Measurements from ENCODE around the gene TBCD.
A peak's percentile ranks its signal among the peaks of the same experiment; 100 is the strongest.

TBCD gene

DNA sequence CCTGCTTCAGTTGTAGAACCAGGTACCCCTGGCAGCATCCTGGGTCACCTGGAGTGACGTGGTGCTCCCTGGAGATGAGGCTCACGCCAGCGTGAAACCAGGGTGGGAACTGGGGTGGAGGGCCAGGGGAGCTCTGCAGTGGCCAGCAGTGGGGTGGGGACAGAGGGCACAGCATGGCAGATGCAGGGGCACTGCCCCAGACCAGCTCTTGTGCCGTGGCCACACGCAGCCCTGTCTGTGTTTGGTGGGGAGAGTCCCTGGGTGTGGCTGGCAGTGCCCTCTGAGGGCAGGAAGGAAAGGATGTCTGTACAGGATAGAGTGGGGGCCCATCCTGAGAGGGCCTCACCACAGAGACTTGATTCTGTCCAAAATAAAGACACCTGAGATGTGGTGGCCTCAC, 63.5 kb downstream of the TBCD start:
- Histone ChIP-seq H3K27me3 (ENCODE audit: control insufficient read depth, insufficient read depth, low read length) (no peaks in the 10 kb centered on the region), H3K4me1 (ENCODE audit: control insufficient read depth, insufficient read depth, low read length) (peaks cover 4% of the 10 kb centered on the region; the same call in 1 of the 2 replicates), H3K27ac (ENCODE audit: low read depth, low read length) (no peak overlapping the region), H3K9ac (ENCODE audit: low read depth, low read length) (no peak overlapping the region), H3K4me3 (ENCODE audit: low read depth, low read length) (no peak overlapping the region), H3K9me3 (ENCODE audit: control insufficient read depth, insufficient read depth, low read length) (no peaks in the 10 kb centered on the region), H3K36me3 (ENCODE audit: control insufficient read depth, insufficient read depth, low read length) (peaks cover 75% of the 10 kb centered on the region)

DNA sequence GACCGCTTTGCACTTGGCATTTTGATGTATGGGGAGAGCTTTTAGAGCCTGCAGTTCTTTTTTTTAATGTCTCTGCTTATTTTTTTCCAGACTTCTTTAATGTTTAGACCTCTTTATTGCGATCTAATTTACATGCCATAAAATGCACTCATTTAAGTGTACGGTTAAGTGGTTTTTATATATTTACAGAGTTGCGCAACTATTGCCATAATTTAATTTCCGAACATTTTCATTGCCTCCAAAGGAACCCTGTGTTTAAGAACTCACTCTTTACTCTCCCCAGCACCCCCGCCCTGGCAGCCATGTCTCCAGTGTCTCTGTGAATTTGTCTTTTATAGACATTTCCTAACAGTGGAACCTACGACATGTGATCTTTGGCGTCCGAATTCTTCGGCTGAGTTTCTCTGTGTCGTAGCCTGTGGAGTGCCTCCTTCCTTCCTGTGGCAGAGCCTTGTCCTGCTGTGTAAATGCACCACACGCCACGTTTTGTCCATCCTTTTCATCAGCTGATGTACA, 64.0 kb downstream of the TBCD start:
- Histone ChIP-seq H3K27ac (ENCODE audit: low read depth, low read length) (no peak overlapping the region), H3K4me1 (ENCODE audit: control insufficient read depth, insufficient read depth, low read length) (peaks cover 4% of the 10 kb centered on the region; the same call in 1 of the 2 replicates), H3K9me3 (ENCODE audit: control insufficient read depth, insufficient read depth, low read length) (no peaks in the 10 kb centered on the region), H3K9ac (ENCODE audit: low read depth, low read length) (no peak overlapping the region), H3K27me3 (ENCODE audit: control insufficient read depth, insufficient read depth, low read length) (no peaks in the 10 kb centered on the region), H3K4me3 (ENCODE audit: low read depth, low read length) (no peak overlapping the region), H3K36me3 (ENCODE audit: control insufficient read depth, insufficient read depth, low read length) (peaks cover 70% of the 10 kb centered on the region)

DNA sequence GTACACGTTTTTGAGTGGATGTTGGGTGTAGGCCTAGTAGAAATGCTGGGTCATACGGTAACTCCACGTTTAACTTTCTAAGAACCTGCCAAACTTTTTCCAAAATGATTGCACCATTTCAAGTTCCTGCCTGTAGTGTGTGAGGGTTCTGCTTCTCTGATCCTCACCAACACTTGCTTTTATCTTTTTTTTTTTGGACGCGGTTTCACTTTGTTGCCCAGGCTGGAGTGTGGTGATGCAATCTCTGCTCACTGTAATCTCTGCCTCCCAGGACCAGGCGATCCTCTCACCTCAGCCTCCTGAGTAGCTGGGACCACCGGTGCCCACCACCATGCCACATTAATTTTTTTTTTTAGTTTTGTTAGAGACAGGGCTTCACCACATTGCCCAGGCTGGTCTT, 64.5 kb downstream of the TBCD start:
- Histone ChIP-seq H3K9ac (ENCODE audit: low read depth, low read length) (no peak overlapping the region), H3K9me3 (ENCODE audit: control insufficient read depth, insufficient read depth, low read length) (no peaks in the 10 kb centered on the region), H3K36me3 (ENCODE audit: control insufficient read depth, insufficient read depth, low read length) (peaks cover 65% of the 10 kb centered on the region), H3K4me3 (ENCODE audit: low read depth, low read length) (no peak overlapping the region), H3K27ac (ENCODE audit: low read depth, low read length) (no peak overlapping the region), H3K4me1 (ENCODE audit: control insufficient read depth, insufficient read depth, low read length) (peaks cover 10% of the 10 kb centered on the region), H3K27me3 (ENCODE audit: control insufficient read depth, insufficient read depth, low read length) (no peaks in the 10 kb centered on the region)

DNA sequence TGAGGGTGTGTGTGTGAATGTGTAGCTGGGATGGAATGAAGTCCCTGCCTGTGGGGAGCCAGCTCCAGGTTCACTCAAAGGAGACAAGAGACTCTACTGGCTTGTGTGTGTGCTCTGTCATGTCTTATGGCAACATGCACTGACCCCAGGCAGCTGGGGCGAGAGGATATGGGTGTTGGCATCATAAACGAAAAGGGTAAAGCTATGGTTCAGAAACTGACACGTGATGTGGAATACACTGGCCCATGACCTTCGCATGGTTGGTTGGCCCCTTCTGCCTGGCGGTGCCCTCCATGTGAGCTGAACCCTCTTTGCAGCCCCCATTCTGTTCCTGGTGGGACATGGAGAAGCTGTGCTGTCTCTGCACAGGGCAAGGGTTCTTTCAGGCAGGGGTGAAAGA, 66.1 kb downstream of the TBCD start:
- Histone ChIP-seq H3K9me3 (ENCODE audit: control insufficient read depth, insufficient read depth, low read length) (no peaks in the 10 kb centered on the region), H3K27me3 (ENCODE audit: control insufficient read depth, insufficient read depth, low read length) (no peaks in the 10 kb centered on the region), H3K9ac (ENCODE audit: low read depth, low read length) (no peak overlapping the region), H3K36me3 (ENCODE audit: control insufficient read depth, insufficient read depth, low read length) (peaks cover 52% of the 10 kb centered on the region), H3K4me3 (ENCODE audit: low read depth, low read length) (no peak overlapping the region), H3K4me1 (ENCODE audit: control insufficient read depth, insufficient read depth, low read length) (peaks cover 24% of the 10 kb centered on the region), H3K27ac (ENCODE audit: low read depth, low read length) (no peak overlapping the region)

DNA sequence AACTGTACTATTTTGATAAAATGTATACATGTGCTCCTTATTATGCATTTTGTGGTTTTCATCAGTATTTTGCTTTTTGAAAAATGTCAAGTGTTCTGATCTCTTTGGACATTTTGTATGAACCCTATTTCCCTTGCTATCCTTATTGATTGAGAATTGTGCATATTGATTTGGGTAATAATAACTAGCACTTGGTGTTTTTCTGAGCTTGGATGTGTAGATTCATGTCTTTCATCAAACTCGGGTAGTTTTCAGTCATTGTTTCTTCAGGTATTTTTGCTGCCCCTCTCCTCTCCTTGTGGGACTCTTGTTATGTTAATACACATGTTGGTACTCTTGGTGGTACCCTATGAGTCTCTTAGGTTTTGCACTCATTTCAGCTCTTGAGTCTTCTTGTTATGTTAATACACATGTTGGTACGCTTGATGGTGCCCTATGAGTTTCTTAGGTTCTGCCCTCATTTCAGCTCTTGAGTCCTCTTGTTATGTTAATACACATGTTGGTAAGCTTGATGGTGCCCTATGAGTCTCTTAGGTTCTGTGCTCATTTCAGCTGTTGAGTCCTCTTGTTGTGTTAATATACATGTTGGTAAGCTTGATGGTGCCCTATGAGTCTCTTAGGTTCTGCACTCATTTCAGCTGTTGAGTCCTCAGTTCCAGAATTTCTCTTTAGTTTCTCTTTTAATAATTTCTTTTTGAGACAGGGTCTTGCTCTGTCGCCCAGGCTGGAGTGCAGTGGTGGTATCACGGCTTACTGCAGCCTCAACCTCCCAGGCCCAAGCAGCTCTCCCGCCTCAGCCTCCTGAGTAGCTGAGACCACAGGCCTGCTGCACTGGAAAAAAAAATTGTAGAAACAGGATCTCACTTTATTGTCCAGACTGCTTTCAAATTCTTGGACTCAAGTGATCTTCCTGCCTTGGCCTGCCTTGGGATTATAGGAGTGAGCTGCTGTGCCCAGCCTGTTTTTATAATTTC, 68.7 kb downstream of the TBCD start:
- H3K27me3 ChIP-seq (ENCODE audit: control insufficient read depth, insufficient read depth, low read length): no peaks in the 10 kb centered on the region
- peak overlapping the region; percentile 83 for H3K27ac ChIP-seq (ENCODE audit: low read depth, low read length)
- peaks cover 26% of the 10 kb centered on the region for H3K4me1 ChIP-seq (ENCODE audit: control insufficient read depth, insufficient read depth, low read length)
- H3K36me3 ChIP-seq (ENCODE audit: control insufficient read depth, insufficient read depth, low read length): peaks cover 28% of the 10 kb centered on the region
- H3K9me3 ChIP-seq (ENCODE audit: control insufficient read depth, insufficient read depth, low read length): no peaks in the 10 kb centered on the region
- no peak overlapping the region for H3K4me3 ChIP-seq (ENCODE audit: low read depth, low read length)
- no peak overlapping the region for H3K9ac ChIP-seq (ENCODE audit: low read depth, low read length)

DNA sequence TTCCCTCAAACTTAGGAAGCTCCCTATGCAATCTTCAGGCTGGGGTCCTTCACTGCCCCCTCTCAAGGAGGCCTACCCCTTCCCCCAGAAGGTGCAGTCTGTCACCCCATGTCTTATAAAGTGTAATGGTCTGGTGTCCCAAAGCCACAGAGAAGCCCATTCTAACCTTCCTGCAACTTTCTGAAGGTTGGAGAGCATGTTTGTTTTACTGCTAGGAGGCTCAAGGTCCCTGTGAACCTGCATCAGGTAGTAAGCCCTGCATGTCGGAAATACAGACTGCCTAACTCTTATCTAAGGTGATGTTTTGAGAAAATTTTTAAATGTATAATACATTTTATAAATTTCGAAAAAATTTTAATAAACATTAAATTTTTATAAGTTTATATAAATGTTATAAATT, 69.7 kb downstream of the TBCD start:
- Histone ChIP-seq H3K27ac (ENCODE audit: low read depth, low read length) (peak overlapping the region; percentile 83), H3K9ac (ENCODE audit: low read depth, low read length) (no peak overlapping the region)

DNA sequence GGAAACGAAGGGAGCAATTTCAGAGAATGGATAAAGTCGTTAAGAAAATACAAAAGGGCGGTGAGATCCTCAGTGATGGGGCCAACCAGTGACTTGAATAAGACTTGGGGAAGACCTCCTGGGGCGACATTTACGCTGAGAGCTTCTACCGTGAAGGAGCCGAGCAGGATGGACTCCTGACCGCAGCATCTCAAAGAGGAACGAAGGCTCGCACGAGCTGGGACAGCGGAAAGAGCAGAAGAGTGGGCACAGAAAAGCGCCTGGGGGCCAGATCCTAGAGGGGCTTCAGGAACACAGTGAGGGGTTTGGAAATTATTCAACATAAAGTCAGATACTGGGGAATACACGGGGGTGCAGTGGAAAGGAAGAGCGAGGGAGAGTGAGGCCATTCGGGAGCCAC, 70.4 kb downstream of the TBCD start:
- Histone ChIP-seq H3K36me3 (ENCODE audit: control insufficient read depth, insufficient read depth, low read length) (peaks cover 16% of the 10 kb centered on the region), H3K9ac (ENCODE audit: low read depth, low read length) (no peak overlapping the region), H3K9me3 (ENCODE audit: control insufficient read depth, insufficient read depth, low read length) (no peaks in the 10 kb centered on the region), H3K4me1 (ENCODE audit: control insufficient read depth, insufficient read depth, low read length) (peaks cover 26% of the 10 kb centered on the region), H3K27ac (ENCODE audit: low read depth, low read length) (peak overlapping the region; percentile 21), H3K4me3 (ENCODE audit: low read depth, low read length) (no peak overlapping the region), H3K27me3 (ENCODE audit: control insufficient read depth, insufficient read depth, low read length) (no peaks in the 10 kb centered on the region)

More for the DNA sequence above, 69.7 kb downstream of the TBCD start:
- no peaks in the 10 kb centered on the region for H3K27me3 ChIP-seq (ENCODE audit: control insufficient read depth, insufficient read depth, low read length)
- peaks cover 26% of the 10 kb centered on the region for H3K4me1 ChIP-seq (ENCODE audit: control insufficient read depth, insufficient read depth, low read length)
- H3K9me3 ChIP-seq (ENCODE audit: control insufficient read depth, insufficient read depth, low read length): no peaks in the 10 kb centered on the region
- H3K4me3 ChIP-seq (ENCODE audit: low read depth, low read length): no peak overlapping the region
- peaks cover 19% of the 10 kb centered on the region for H3K36me3 ChIP-seq (ENCODE audit: control insufficient read depth, insufficient read depth, low read length)

DNA sequence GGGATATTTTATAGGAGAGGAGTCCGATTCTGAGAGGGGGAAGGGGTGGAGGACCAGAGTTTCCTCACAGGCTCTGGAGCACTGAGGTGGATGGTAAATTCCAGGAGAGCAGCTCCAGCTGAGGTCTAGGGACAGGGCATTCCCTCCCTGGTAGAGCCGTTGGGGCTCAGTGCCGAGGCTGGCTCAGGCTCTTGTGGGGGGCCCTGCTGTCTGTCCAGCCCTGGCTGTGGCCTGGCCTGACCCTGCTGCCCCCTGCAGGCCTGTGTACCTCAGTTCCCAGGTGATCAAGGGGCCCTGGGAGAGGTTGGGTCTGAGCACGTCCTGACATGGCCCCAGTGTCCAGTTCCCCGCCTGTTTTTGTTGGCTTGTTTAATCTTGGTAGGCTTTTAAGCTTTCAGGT, 71.1 kb downstream of the TBCD start:
- H3K36me3 ChIP-seq (ENCODE audit: control insufficient read depth, insufficient read depth, low read length): peaks cover 16% of the 10 kb centered on the region
- H3K27ac ChIP-seq (ENCODE audit: low read depth, low read length): no peak overlapping the region
- H3K4me3 ChIP-seq (ENCODE audit: low read depth, low read length): no peak overlapping the region

DNA sequence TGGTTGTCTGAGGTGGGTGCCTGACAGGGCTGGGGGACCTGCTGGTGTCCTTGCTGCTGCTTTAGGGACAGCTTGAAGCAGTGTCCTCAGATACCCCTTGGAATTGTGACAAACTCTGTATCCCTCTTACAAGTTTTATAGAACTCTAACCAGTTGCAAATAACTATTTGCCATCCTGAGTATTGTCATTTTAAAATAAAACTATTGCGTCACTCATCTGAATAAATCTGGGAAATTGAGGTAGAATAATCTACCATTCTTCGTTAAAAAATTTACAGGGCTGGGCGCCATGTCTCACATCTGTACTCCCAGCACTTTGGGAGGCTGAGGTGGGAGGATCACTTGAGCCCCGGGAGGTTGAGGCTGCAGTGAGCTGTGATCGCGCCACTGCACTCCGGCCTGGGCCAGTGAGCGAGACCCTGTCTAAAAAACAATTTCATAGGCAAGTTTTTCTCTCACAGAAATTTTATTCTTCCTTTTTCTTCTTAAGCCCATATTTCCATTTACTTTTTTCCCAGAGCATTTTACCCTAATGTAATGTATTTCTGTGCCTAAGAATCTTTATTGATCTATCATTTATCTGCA, 73.8 kb downstream of the TBCD start:
- peaks cover 22% of the 10 kb centered on the region for H3K4me1 ChIP-seq (ENCODE audit: control insufficient read depth, insufficient read depth, low read length)
- no peaks in the 10 kb centered on the region for H3K27me3 ChIP-seq (ENCODE audit: control insufficient read depth, insufficient read depth, low read length)
- no peak overlapping the region for H3K4me3 ChIP-seq (ENCODE audit: low read depth, low read length)
- H3K27ac ChIP-seq (ENCODE audit: low read depth, low read length): no peak overlapping the region
- peaks cover 23% of the 10 kb centered on the region for H3K36me3 ChIP-seq (ENCODE audit: control insufficient read depth, insufficient read depth, low read length)
- H3K9ac ChIP-seq (ENCODE audit: low read depth, low read length): no peak overlapping the region
- H3K9me3 ChIP-seq (ENCODE audit: control insufficient read depth, insufficient read depth, low read length): no peaks in the 10 kb centered on the region

More for the DNA sequence above, 71.1 kb downstream of the TBCD start:
- Histone ChIP-seq H3K27me3 (ENCODE audit: control insufficient read depth, insufficient read depth, low read length) (no peaks in the 10 kb centered on the region), H3K4me1 (ENCODE audit: control insufficient read depth, insufficient read depth, low read length) (peaks cover 26% of the 10 kb centered on the region), H3K9ac (ENCODE audit: low read depth, low read length) (no peak overlapping the region), H3K9me3 (ENCODE audit: control insufficient read depth, insufficient read depth, low read length) (no peaks in the 10 kb centered on the region)

DNA sequence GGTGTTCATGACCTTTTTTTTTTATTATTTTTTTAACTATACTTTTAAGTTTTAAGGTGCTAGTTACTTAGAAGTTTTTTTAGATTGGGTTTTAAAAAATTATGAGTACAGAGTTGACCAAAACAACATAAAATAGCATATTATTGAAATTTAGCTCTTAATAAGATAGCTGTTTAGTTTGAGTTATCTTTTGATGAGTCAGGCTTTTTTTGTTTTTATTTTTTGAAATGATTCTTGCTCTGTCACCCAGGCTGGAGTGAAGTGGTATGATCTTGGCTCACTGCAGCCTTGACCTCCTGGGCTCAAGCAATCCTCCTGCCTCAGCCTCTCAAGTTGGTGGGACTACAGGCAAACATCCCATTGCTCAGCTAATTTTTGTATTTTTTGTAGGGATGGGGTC, 74.3 kb downstream of the TBCD start:
- Histone ChIP-seq H3K27ac (ENCODE audit: low read depth, low read length) (no peak overlapping the region), H3K9me3 (ENCODE audit: control insufficient read depth, insufficient read depth, low read length) (no peaks in the 10 kb centered on the region), H3K4me3 (ENCODE audit: low read depth, low read length) (no peak overlapping the region), H3K9ac (ENCODE audit: low read depth, low read length) (no peak overlapping the region), H3K36me3 (ENCODE audit: control insufficient read depth, insufficient read depth, low read length) (peaks cover 29% of the 10 kb centered on the region), H3K4me1 (ENCODE audit: control insufficient read depth, insufficient read depth, low read length) (peaks cover 18% of the 10 kb centered on the region), H3K27me3 (ENCODE audit: control insufficient read depth, insufficient read depth, low read length) (no peaks in the 10 kb centered on the region)

DNA sequence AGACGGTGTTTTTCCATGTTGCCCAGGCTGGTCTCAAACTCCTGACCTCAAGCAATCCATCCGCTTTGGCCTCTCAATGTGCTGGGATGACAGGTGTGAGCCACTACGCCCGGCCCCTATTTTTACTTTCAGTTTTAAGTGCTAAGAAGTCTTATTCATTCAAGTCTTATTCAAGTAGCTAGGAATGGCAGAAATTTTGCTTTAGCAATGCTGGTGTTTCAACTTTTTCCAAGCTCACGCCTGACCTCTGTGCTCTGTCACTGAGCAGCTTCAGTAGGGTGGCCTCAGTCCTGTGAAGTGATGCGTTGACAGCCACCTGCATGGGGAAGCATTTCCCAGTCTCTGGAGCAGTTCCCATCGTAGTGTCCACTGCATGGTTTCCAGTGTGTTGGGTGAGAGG, 75.1 kb downstream of the TBCD start:
- no peaks in the 10 kb centered on the region for H3K27me3 ChIP-seq (ENCODE audit: control insufficient read depth, insufficient read depth, low read length)
- H3K27ac ChIP-seq (ENCODE audit: low read depth, low read length): no peak overlapping the region
- H3K36me3 ChIP-seq (ENCODE audit: control insufficient read depth, insufficient read depth, low read length): peaks cover 33% of the 10 kb centered on the region

More for the DNA sequence above, 75.1 kb downstream of the TBCD start:
- no peaks in the 10 kb centered on the region for H3K9me3 ChIP-seq (ENCODE audit: control insufficient read depth, insufficient read depth, low read length)
- H3K9ac ChIP-seq (ENCODE audit: low read depth, low read length): no peak overlapping the region
- no peak overlapping the region for H3K4me3 ChIP-seq (ENCODE audit: low read depth, low read length)
- H3K4me1 ChIP-seq (ENCODE audit: control insufficient read depth, insufficient read depth, low read length): peaks cover 12% of the 10 kb centered on the region
